ENCODE data around the gene PTPRF. TPM values are rescaled to one million over a fixed set of nuclear protein-coding genes. Genes with fewer than 3 reads are reported as not detected.
A peak's percentile ranks its signal among the peaks of the same experiment; 100 is the strongest.

Gene PTPRF
- total RNA-seq, 4 donors from 2014 or later: 33.8 to 84.2 (median 53.7) TPM

DNA sequence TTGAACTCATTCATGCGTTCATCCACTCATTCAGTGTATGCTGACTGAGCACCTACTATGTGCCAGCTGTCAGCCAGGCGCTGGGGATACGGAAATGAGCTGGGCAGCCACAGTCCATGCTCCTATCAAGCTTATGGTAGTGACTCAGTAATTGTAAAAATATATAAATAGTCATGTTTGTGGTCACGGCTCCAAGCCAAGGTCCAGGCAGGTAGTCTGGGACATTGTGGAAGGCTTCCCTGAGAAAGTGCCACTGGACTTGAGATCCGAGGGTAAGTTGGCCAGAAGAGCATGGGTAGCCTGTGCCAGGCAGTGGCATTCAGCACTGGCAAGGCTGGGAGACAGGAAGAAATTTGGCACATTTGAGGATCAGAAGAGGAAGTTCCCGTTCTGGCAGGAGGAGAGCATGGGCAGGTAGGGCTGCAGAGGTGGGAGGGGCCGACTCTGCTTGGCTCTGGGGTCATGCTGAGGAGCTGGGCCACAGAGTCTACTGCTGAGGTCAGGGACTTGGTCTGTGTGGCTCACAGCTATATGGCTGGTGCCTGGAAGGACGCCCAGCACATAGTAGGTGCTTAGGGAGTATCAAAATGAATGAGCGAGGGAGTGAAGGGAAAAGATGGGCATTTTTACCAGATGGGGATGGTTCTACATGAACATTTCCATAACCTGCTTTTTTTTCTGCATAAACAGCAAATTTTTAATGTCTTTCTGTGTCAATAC lies 6.9 kb downstream of the PTPRF start:
- no peak for DNase-seq (ENCODE audit: extremely low spot score)
- Histone ChIP-seq H3K27ac (replicated peaks in 1 of 4) (peak overlapping the region in 2 of 4 donors; percentile 7 to 28), H3K9me3 (no peaks in the 10 kb centered on the region), H3K27me3 (no peaks in the 10 kb centered on the region), H3K4me3 (no peak overlapping the region), H3K4me1 (peaks cover 9 to 73% (median 65%) of the 10 kb centered on the region in 4 donors), H3K36me3 (peaks cover 0 to 13% (median 2%) of the 10 kb centered on the region in 4 donors)
- intact Hi-C loops (cut with DNase I): loop anchor here (10.0 kb wide), 1 partner anchor 397 kb away; the partner anchor contains the start of gene ARTN
- no peak for TF ChIP-seq EP300 (IDR thresholded peaks at IDR 0.05)
- no peak for TF ChIP-seq POLR2A (IDR thresholded peaks at IDR 0.05; ENCODE audit: low read depth)
- no peak for TF ChIP-seq POLR2AphosphoS5 (IDR thresholded peaks at IDR 0.05)
- TF ChIP-seq, protein P1, sequence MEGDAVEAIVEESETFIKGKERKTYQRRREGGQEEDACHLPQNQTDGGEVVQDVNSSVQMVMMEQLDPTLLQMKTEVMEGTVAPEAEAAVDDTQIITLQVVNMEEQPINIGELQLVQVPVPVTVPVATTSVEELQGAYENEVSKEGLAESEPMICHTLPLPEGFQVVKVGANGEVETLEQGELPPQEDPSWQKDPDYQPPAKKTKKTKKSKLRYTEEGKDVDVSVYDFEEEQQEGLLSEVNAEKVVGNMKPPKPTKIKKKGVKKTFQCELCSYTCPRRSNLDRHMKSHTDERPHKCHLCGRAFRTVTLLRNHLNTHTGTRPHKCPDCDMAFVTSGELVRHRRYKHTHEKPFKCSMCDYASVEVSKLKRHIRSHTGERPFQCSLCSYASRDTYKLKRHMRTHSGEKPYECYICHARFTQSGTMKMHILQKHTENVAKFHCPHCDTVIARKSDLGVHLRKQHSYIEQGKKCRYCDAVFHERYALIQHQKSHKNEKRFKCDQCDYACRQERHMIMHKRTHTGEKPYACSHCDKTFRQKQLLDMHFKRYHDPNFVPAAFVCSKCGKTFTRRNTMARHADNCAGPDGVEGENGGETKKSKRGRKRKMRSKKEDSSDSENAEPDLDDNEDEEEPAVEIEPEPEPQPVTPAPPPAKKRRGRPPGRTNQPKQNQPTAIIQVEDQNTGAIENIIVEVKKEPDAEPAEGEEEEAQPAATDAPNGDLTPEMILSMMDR (IDR thresholded peaks at IDR 0.05): no peak
- 88% methylated on average over 9 of the region's 9 CpGs for WGBS

DNA sequence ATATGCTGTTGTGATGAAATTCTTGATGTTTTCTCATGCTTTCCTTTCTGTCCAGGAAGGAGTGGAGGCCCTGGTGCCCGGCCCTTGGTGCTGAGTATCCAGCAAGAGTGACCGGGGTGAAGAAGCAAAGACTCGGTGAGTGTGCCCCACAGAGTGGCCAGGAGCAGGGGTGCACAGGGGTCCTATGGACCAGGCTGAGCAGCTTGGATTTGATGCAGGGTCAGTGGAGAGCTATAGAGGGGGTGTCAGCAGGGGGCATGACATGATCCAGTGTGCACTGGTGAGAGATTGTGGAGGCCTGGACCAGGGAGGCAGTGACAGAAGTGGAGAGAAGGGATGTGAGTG lies 7.4 kb downstream of the PTPRF start:
- peaks cover 12 to 73% (median 65%) of the 10 kb centered on the region in 4 donors for H3K4me1 ChIP-seq
- no peaks in the 10 kb centered on the region for H3K9me3 ChIP-seq
- H3K27ac ChIP-seq (replicated peaks in 1 of 4): peak overlapping the region in 2 of 4 donors; percentile 7 to 28
- no peak for TF ChIP-seq EP300 (IDR thresholded peaks at IDR 0.05)
- no peak for DNase-seq (ENCODE audit: extremely low spot score)
- WGBS: 100% methylated on average over 3 of the region's 3 CpGs
- H3K4me3 ChIP-seq: no peak overlapping the region
- intact Hi-C loops (cut with DNase I): loop anchor here (10.0 kb wide), 1 partner anchor 397 kb away; the partner anchor contains the start of gene ARTN
- H3K36me3 ChIP-seq: peaks cover 0 to 13% (median 2%) of the 10 kb centered on the region in 4 donors
- no peaks in the 10 kb centered on the region for H3K27me3 ChIP-seq

DNA sequence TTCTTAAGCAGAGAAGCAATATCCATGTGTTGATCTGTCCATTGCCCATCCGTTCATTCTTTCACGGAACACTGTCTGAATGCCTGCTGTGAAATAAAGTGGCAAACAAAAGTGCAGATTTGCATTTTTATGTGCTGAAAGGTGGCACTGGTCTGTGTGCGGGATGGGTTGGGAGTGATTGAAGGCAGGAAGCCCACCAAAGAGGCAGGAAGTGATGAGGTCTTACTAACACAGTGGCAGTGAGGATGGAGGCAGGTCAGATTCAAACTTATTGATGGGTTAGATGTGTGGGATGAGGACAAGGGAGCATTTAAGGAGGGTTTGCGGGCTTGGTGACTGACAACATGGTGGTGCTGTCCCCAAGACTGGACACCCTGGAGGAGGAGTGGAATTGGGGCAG lies 8.3 kb downstream of the PTPRF start:
- TF ChIP-seq, protein P1 (IDR thresholded peaks at IDR 0.05): no peak
- TF ChIP-seq POLR2A (IDR thresholded peaks at IDR 0.05; ENCODE audit: low read depth) (no peak), POLR2AphosphoS5 (IDR thresholded peaks at IDR 0.05) (no peak), EP300 (IDR thresholded peaks at IDR 0.05) (no peak)
- no peak for DNase-seq (ENCODE audit: extremely low spot score)
- Histone ChIP-seq H3K4me3 (no peak overlapping the region), H3K36me3 (peaks cover 0 to 13% (median 2%) of the 10 kb centered on the region in 4 donors), H3K27me3 (no peaks in the 10 kb centered on the region), H3K4me1 (peaks cover 12 to 70% (median 66%) of the 10 kb centered on the region in 4 donors), H3K9me3 (no peaks in the 10 kb centered on the region), H3K27ac (replicated peaks in 1 of 4) (peak overlapping the region in 1 of 4 donors; percentile 80)
- WGBS: 95% methylated on average over 4 of the region's 4 CpGs
- intact Hi-C loops (cut with DNase I): loop anchor here (10.0 kb wide), 1 partner anchor 396 kb away; the partner anchor contains the start of gene ARTN

- TF ChIP-seq, protein P1 (IDR thresholded peaks at IDR 0.05): no peak
- TF ChIP-seq POLR2A (IDR thresholded peaks at IDR 0.05; ENCODE audit: low read depth) (no peak), POLR2AphosphoS5 (IDR thresholded peaks at IDR 0.05) (no peak), EP300 (IDR thresholded peaks at IDR 0.05) (no peak)
- peaks cover 12 to 75% (median 68%) of the 10 kb centered on the region in 4 donors for H3K4me1 ChIP-seq
- no peaks in the 10 kb centered on the region for H3K27me3 ChIP-seq
- intact Hi-C loops (cut with DNase I): loop anchor here (10.0 kb wide), 1 partner anchor 395 kb away; the partner anchor contains the start of gene ARTN
- H3K27ac ChIP-seq (replicated peaks in 1 of 4): peak overlapping the region; percentile 75 to 81 (median 78)
- peaks cover 0 to 13% (median 2%) of the 10 kb centered on the region in 4 donors for H3K36me3 ChIP-seq
- H3K9me3 ChIP-seq: no peaks in the 10 kb centered on the region
- 93% methylated on average over 7 of the region's 7 CpGs for WGBS
- no peak overlapping the region for H3K4me3 ChIP-seq
- no peak for DNase-seq (ENCODE audit: extremely low spot score)
Observed at GRCh38 chr1:43539726-43540434, 9.2 kb downstream of the PTPRF start.

GRCh38 chr1:43540653-43541071 lies 10.0 kb downstream of the PTPRF start:
- no peaks in the 10 kb centered on the region for H3K27me3 ChIP-seq
- no peak overlapping the region for H3K4me3 ChIP-seq
- intact Hi-C loops (cut with DNase I): no loop called here
- H3K9me3 ChIP-seq: no peaks in the 10 kb centered on the region
- peak overlapping the region; percentile 75 to 81 (median 78) for H3K27ac ChIP-seq (replicated peaks in 1 of 4)
- TF ChIP-seq POLR2A (IDR thresholded peaks at IDR 0.05; ENCODE audit: low read depth) (no peak), EP300 (IDR thresholded peaks at IDR 0.05) (no peak), POLR2AphosphoS5 (IDR thresholded peaks at IDR 0.05) (peak in 1 of 2 donors; percentile 15)
- TF ChIP-seq, protein P1 (IDR thresholded peaks at IDR 0.05): no peak
- WGBS: 48% methylated on average over 14 of the region's 15 CpGs
- no peak for DNase-seq (ENCODE audit: extremely low spot score)
- H3K36me3 ChIP-seq: peaks cover 0 to 17% (median 4%) of the 10 kb centered on the region in 4 donors
- H3K4me1 ChIP-seq: peaks cover 12 to 76% (median 69%) of the 10 kb centered on the region in 4 donors
